Measurements from ENCODE around the gene SUN1. TPM values are rescaled to one million over a fixed set of nuclear protein-coding genes. Genes with fewer than 3 reads are reported as not detected.
"Not testable (repeated sequence)": the region's sequence is repeated elsewhere in the genome, so short reads cannot be mapped to it uniquely, and the experiment has no call there.

Gene SUN1
- total and polyA plus RNA-seq, 7 donors, result 23.4 to 130 (median 108) TPM

- 40 to 76% methylated on average over 22 of the region's 22 CpGs for WGBS, 2 donors
- peak; percentile 95 for DNase-seq
- Histone ChIP-seq H3K9me3 (no peaks in the 10 kb centered on the region), H3K27me3 (no peaks in the 10 kb centered on the region), H3K4me1 (peaks cover 0 to 30% (median 20%) of the 10 kb centered on the region in 4 donors), H3K36me3 (peaks cover 2 to 84% (median 46%) of the 10 kb centered on the region in 4 donors), H3K4me3 (no peak overlapping the region), H3K27ac (peak overlapping the region; percentile 78 to 96 (median 88))
- intact Hi-C loops (cut with DNase I), result no loop called here
- TF ChIP-seq EP300 (IDR thresholded peaks at IDR 0.05) (peak in 1 of 4 donors; percentile 15), POLR2AphosphoS5 (IDR thresholded peaks at IDR 0.05) (peak in 3 of 4 donors; percentile 19 to 32 (median 25)), POLR2A (IDR thresholded peaks at IDR 0.05) (no peak)
These were observed 35.3 kb downstream of the SUN1 start for GRCh38 chr7:867406-868188.

DNA sequence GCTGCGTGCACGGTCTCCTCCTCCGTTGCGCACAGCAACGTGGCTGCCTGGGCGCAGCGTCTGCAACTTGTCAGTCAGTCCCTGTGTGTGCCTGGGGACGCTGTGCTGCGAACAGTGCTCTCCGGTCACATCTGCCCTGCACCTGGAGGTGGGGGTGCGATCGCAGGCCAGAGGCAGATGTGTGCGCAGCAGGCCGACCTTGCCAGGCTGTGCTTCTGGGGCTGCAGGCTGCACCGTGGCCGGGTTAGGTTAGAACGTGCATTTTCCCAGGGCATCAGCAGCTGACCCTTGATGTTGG, 35.9 kb downstream of the SUN1 start:
- DNase-seq, result no peak
- intact Hi-C loops (cut with DNase I), result no loop called here
- Histone ChIP-seq H3K36me3 (peaks cover 4 to 81% (median 46%) of the 10 kb centered on the region in 4 donors), H3K27ac (peak overlapping the region; percentile 78 to 96 (median 88)), H3K9me3 (no peaks in the 10 kb centered on the region), H3K27me3 (no peaks in the 10 kb centered on the region), H3K4me3 (no peak overlapping the region), H3K4me1 (peaks cover 0 to 35% (median 25%) of the 10 kb centered on the region in 4 donors)
- TF ChIP-seq, protein P1, sequence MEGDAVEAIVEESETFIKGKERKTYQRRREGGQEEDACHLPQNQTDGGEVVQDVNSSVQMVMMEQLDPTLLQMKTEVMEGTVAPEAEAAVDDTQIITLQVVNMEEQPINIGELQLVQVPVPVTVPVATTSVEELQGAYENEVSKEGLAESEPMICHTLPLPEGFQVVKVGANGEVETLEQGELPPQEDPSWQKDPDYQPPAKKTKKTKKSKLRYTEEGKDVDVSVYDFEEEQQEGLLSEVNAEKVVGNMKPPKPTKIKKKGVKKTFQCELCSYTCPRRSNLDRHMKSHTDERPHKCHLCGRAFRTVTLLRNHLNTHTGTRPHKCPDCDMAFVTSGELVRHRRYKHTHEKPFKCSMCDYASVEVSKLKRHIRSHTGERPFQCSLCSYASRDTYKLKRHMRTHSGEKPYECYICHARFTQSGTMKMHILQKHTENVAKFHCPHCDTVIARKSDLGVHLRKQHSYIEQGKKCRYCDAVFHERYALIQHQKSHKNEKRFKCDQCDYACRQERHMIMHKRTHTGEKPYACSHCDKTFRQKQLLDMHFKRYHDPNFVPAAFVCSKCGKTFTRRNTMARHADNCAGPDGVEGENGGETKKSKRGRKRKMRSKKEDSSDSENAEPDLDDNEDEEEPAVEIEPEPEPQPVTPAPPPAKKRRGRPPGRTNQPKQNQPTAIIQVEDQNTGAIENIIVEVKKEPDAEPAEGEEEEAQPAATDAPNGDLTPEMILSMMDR (IDR thresholded peaks at IDR 0.05), result no peak
- TF ChIP-seq EP300 (IDR thresholded peaks at IDR 0.05) (no peak), POLR2AphosphoS5 (IDR thresholded peaks at IDR 0.05) (no peak), POLR2A (IDR thresholded peaks at IDR 0.05) (no peak)
- 88 to 94% methylated on average over 17 of the region's 17 CpGs for WGBS, 2 donors

GRCh38 chr7:869348-869747, 37.1 kb downstream of the SUN1 start:
- intact Hi-C loops (cut with DNase I), result no loop called here
- H3K4me1 ChIP-seq, result peaks cover 0 to 47% (median 37%) of the 10 kb centered on the region in 4 donors
- no peak overlapping the region for H3K4me3 ChIP-seq
- no peak for TF ChIP-seq POLR2AphosphoS5 (IDR thresholded peaks at IDR 0.05)
- no peak for TF ChIP-seq POLR2A (IDR thresholded peaks at IDR 0.05)
- TF ChIP-seq, protein P1 (IDR thresholded peaks at IDR 0.05), result no peak
- no peak for TF ChIP-seq EP300 (IDR thresholded peaks at IDR 0.05)
- no peaks in the 10 kb centered on the region for H3K27me3 ChIP-seq
- WGBS, 2 donors, result 88 to 93% methylated on average over 14 of the region's 14 CpGs
- H3K9me3 ChIP-seq, result no peaks in the 10 kb centered on the region
- peak overlapping the region; percentile 50 to 89 (median 81) for H3K27ac ChIP-seq
- DNase-seq, result no peak
- H3K36me3 ChIP-seq, result peaks cover 4 to 70% (median 43%) of the 10 kb centered on the region in 4 donors

DNA sequence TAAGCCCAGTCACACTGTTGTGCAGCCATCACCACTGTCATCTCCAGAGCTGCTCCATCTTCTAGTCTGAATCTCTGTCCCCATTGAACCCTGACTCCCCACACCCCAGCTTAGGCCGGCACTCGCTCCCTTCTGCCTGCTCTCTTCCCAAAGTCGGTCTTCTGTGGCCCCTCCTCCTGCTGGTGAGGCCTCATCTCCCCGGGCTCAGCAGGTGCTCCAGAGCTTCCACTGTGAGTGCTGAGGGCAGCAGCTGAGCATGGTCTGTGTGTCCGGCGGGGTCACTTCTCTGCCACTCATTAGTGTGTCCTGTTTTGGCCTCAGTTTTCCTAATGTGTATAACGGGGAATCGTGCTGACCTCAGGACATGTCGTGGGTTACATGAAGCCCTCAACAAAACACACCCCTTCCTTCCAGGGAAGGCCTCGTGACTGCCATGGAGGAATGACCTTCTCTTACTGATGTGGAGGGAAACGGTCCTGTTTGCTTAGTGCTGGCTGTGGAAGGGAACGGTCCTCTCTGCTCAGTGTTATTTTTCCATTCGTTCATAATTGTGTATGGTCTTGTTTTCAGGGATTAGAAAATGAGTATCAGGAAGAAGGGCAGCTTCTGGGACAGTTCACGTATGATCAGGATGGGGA, 39.7 kb downstream of the SUN1 start:
- intact Hi-C loops (cut with DNase I), result loop anchor here (2.0 to 10.0 kb wide), 3 partner anchors 51 to 547 kb away; partner anchors contain the start of gene PDGFA
- peak overlapping the region; percentile 84 to 89 (median 86) for H3K27ac ChIP-seq
- no peaks in the 10 kb centered on the region for H3K27me3 ChIP-seq
- peaks cover 4 to 50% (median 28%) of the 10 kb centered on the region in 4 donors for H3K36me3 ChIP-seq
- H3K9me3 ChIP-seq, result no peaks in the 10 kb centered on the region
- WGBS, 2 donors, result 87 to 89% methylated on average over 14 of the region's 14 CpGs
- H3K4me1 ChIP-seq, result peaks cover 0 to 59% (median 50%) of the 10 kb centered on the region in 4 donors
- TF ChIP-seq, protein P1 (IDR thresholded peaks at IDR 0.05), result no peak
- TF ChIP-seq EP300 (IDR thresholded peaks at IDR 0.05) (no peak), POLR2AphosphoS5 (IDR thresholded peaks at IDR 0.05) (no peak), POLR2A (IDR thresholded peaks at IDR 0.05) (no peak)
- no peak for DNase-seq
- no peak overlapping the region for H3K4me3 ChIP-seq

- whole genome bisulfite sequencing, 2 donors, result 90 to 92% methylated on average over 19 of the region's 19 CpGs
- intact Hi-C loops (cut with DNase I), result loop anchor here (1.0 to 10.0 kb wide), 4 partner anchors 52 to 548 kb away; partner anchors contain the start of gene PDGFA
- not testable (repeated sequence) for DNase-seq, H3K4me3 ChIP-seq, H3K9me3 ChIP-seq, H3K27me3 ChIP-seq
- peaks cover 0 to 59% (median 46%) of the 10 kb centered on the region in 4 donors for H3K4me1 ChIP-seq
- H3K36me3 ChIP-seq, result peaks cover 4 to 45% (median 28%) of the 10 kb centered on the region in 4 donors
- peak overlapping the region; percentile 84 to 89 (median 86) for H3K27ac ChIP-seq
These were observed 40.4 kb downstream of the SUN1 start for GRCh38 chr7:872685-873084.
